ENCODE results near the gene KRT79. TPM values are rescaled to one million over a fixed set of nuclear protein-coding genes. Genes with fewer than 3 reads are reported as not detected.

KRT79 gene
- total and polyA plus RNA-seq, 4 donors = not detected

DNA sequence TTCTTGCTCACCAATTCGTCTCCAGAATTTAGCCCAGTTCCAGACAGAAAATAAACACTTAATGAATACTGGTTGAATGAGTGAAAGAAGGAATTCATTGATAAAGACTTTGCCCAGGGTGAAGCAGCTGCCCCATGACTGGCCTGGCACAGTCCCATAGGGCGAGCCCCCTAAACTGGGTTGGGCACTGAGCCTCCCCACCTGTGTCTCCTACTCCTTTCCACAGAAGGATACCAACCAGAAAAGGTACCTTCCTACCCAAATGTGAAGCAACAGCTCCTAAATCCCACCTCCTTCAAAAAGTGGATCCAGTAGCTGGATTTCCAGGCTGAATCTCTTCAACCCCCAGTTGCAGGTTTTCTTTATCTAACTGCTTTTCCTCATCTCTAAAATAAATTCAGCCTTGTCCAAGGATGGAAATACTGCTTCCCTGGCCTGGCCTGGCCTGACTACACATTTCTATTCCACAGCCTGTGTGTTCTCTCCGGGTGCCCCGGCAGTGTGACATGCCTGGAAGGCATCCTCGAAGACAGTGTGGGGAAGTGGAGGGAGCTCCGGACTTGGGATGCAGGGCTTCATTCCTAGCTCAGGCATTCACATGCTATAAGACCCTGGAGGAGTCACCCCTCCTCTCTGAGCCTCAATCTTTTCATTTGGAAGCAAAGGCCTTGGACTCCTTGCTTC lies 45.8 kb downstream of the KRT79 start:
- Histone ChIP-seq H3K4me3 (ENCODE audit: low read depth in 1 of 3, low read length in 3 of 3) (no peak overlapping the region), H3K27me3 (ENCODE audit: control insufficient read depth in 4 of 4, insufficient read depth in 4 of 4, low read length in 3 of 4) (peaks cover 0 to 2% (median 0%) of the 10 kb centered on the region in 4 donors), H3K9ac (ENCODE audit: low read depth in 1 of 2, low read length in 2 of 2) (no peak overlapping the region), H3K36me3 (ENCODE audit: control insufficient read depth in 4 of 4, insufficient read depth in 3 of 4, low read depth in 1 of 4, low read length in 3 of 4) (no peaks in the 10 kb centered on the region), H3K27ac (ENCODE audit: low read depth in 1 of 2, low read length in 2 of 2) (no peak overlapping the region), H3K9me3 (ENCODE audit: control insufficient read depth in 4 of 4, low read length in 3 of 4) (no peaks in the 10 kb centered on the region), H3K4me1 (ENCODE audit: control insufficient read depth in 4 of 4, insufficient read depth in 4 of 4, low read length in 3 of 4) (no peaks in the 10 kb centered on the region)
- 82% methylated on average over 6 of the region's 6 CpGs for WGBS
- no peak for TF ChIP-seq FOXA2 (IDR thresholded peaks at IDR 0.05)
- no peak for TF ChIP-seq JUND (IDR thresholded peaks at IDR 0.05)
- TF ChIP-seq SP1 (IDR thresholded peaks at IDR 0.05) = no peak
- no peak for TF ChIP-seq RAD21 (IDR thresholded peaks at IDR 0.05)
- TF ChIP-seq, protein P1, sequence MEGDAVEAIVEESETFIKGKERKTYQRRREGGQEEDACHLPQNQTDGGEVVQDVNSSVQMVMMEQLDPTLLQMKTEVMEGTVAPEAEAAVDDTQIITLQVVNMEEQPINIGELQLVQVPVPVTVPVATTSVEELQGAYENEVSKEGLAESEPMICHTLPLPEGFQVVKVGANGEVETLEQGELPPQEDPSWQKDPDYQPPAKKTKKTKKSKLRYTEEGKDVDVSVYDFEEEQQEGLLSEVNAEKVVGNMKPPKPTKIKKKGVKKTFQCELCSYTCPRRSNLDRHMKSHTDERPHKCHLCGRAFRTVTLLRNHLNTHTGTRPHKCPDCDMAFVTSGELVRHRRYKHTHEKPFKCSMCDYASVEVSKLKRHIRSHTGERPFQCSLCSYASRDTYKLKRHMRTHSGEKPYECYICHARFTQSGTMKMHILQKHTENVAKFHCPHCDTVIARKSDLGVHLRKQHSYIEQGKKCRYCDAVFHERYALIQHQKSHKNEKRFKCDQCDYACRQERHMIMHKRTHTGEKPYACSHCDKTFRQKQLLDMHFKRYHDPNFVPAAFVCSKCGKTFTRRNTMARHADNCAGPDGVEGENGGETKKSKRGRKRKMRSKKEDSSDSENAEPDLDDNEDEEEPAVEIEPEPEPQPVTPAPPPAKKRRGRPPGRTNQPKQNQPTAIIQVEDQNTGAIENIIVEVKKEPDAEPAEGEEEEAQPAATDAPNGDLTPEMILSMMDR (IDR thresholded peaks at IDR 0.05; ENCODE audit: low read depth, low read length, missing input control) = no peak
- DNase-seq (ENCODE audit: low spot score) = no peak

DNA sequence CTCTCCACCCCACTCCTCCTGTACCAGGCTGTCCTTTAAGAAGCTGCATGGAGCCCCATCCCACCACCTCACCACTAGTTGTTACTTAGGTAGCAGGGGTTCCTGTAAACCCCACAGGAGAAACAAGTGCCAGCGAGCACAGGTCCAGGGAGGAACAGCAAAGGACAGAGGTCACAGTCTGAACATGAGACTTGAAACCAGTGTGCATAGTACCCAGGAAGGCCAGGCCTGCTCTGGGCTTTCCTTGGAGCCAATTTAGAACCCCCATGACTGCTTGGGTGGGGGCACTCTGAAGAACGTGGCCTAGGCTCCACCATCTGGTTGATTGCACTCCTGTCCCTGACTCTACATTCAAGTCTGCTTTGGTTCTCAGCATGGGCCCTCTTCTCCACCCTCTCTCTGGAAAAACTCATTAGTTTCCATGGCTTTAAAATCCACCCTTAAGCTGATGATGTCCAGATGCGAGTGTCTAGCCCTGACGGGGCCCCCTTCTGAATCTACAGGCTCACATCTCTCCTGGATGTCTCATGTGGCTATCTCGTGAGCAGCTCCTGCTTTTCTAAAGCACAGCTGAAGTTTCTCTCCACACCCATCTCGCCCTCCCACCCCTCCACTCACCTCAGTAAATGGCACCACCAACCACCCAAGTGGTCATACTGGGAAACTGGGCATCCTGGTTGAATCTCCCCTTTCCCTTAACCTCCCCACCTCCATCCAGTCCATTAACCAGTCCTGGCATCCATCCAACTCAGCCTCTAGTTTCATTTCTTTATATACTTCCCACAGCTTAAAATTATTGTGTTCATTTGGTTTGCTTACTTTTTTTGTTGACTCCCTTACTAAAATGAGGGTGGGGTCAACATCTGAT lies 46.6 kb downstream of the KRT79 start:
- Histone ChIP-seq H3K36me3 (ENCODE audit: control insufficient read depth in 4 of 4, insufficient read depth in 3 of 4, low read depth in 1 of 4, low read length in 3 of 4) (no peaks in the 10 kb centered on the region), H3K9ac (ENCODE audit: low read depth in 1 of 2, low read length in 2 of 2) (no peak overlapping the region), H3K9me3 (ENCODE audit: control insufficient read depth in 4 of 4, low read length in 3 of 4) (no peaks in the 10 kb centered on the region), H3K4me3 (ENCODE audit: low read depth in 1 of 3, low read length in 3 of 3) (no peak overlapping the region), H3K4me1 (ENCODE audit: control insufficient read depth in 4 of 4, insufficient read depth in 4 of 4, low read length in 3 of 4) (no peaks in the 10 kb centered on the region), H3K27me3 (ENCODE audit: control insufficient read depth in 4 of 4, insufficient read depth in 4 of 4, low read length in 3 of 4) (peaks cover 0 to 2% (median 0%) of the 10 kb centered on the region in 4 donors), H3K27ac (ENCODE audit: low read depth in 1 of 2, low read length in 2 of 2) (no peak overlapping the region)
- 75% methylated on average over 6 of the region's 6 CpGs for WGBS
- TF ChIP-seq MAX (IDR thresholded peaks at IDR 0.05) = no peak
- TF ChIP-seq RXRA (IDR thresholded peaks at IDR 0.05) = no peak
- TF ChIP-seq RAD21 (IDR thresholded peaks at IDR 0.05) = no peak
- no peak for TF ChIP-seq TAF1 (conservative IDR thresholded peaks at IDR 0.05)
- no peak for TF ChIP-seq GABPA (IDR thresholded peaks at IDR 0.05 in 1 of 2, conservative IDR thresholded peaks at IDR 0.05 in 1 of 2)
- TF ChIP-seq, protein P1 (IDR thresholded peaks at IDR 0.05; ENCODE audit: low read depth, low read length, missing input control) = no peak
- no peak for TF ChIP-seq FOXA2 (IDR thresholded peaks at IDR 0.05)
- TF ChIP-seq, protein P2, sequence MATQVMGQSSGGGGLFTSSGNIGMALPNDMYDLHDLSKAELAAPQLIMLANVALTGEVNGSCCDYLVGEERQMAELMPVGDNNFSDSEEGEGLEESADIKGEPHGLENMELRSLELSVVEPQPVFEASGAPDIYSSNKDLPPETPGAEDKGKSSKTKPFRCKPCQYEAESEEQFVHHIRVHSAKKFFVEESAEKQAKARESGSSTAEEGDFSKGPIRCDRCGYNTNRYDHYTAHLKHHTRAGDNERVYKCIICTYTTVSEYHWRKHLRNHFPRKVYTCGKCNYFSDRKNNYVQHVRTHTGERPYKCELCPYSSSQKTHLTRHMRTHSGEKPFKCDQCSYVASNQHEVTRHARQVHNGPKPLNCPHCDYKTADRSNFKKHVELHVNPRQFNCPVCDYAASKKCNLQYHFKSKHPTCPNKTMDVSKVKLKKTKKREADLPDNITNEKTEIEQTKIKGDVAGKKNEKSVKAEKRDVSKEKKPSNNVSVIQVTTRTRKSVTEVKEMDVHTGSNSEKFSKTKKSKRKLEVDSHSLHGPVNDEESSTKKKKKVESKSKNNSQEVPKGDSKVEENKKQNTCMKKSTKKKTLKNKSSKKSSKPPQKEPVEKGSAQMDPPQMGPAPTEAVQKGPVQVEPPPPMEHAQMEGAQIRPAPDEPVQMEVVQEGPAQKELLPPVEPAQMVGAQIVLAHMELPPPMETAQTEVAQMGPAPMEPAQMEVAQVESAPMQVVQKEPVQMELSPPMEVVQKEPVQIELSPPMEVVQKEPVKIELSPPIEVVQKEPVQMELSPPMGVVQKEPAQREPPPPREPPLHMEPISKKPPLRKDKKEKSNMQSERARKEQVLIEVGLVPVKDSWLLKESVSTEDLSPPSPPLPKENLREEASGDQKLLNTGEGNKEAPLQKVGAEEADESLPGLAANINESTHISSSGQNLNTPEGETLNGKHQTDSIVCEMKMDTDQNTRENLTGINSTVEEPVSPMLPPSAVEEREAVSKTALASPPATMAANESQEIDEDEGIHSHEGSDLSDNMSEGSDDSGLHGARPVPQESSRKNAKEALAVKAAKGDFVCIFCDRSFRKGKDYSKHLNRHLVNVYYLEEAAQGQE (IDR thresholded peaks at IDR 0.05) = no peak
- no peak for TF ChIP-seq EGR1 (IDR thresholded peaks at IDR 0.05; ENCODE audit: low read depth in 2 of 2)
- no peak for TF ChIP-seq NR2F2 (IDR thresholded peaks at IDR 0.05)
- TF ChIP-seq ZBTB33 (IDR thresholded peaks at IDR 0.05) = no peak
- TF ChIP-seq JUND (IDR thresholded peaks at IDR 0.05) = no peak
- no peak for DNase-seq (ENCODE audit: low spot score)
